RWPE2 (cell line): Measurements from ENCODE around the gene LRRC15.

Experiments used
- ATAC-seq: fragments of 200-7000 bp; cut with Tn5 transposase; 3 replicates; pipeline ENCODE4 v1.9.1; 2021; ENCODE audit warnings: low read depth
- DNase-seq: peaks from one replicate; pipeline ENCODE4 v3.0.0-alpha.2; 2020; ENCODE audit warnings: low spot score
- H3K27ac ChIP-seq: fragments of 450-650 bp; 2 replicates; pipeline ENCODE4 v1.5.1; 2017; ENCODE audit warnings: mild to moderate bottlenecking; ENCODE audit not compliant: poor library complexity, severe bottlenecking
- H3K27me3 ChIP-seq: fragments of 250-450 bp; sonication (Bioruptor Pico); 2 replicates; pipeline ENCODE4 v1.5.1; 2021; ENCODE audit warnings: mild to moderate bottlenecking, moderate library complexity; ENCODE audit not compliant: insufficient read depth, poor library complexity, severe bottlenecking
- H3K36me3 ChIP-seq: fragments of 250-450 bp; sonication (Bioruptor Pico); 2 replicates; pipeline ENCODE4 v1.5.1; 2020; ENCODE audit warnings: low read depth, mild to moderate bottlenecking, moderate library complexity
- H3K4me1 ChIP-seq: fragments of 250-450 bp; sonication (Bioruptor Pico); 2 replicates; pipeline ENCODE4 v1.5.1; 2021; ENCODE audit warnings: mild to moderate bottlenecking, moderate library complexity; ENCODE audit not compliant: insufficient read depth, poor library complexity, severe bottlenecking
- H3K4me3 ChIP-seq: fragments of 250-450 bp; sonication (Bioruptor Pico); 2 replicates; pipeline ENCODE4 v1.5.1; 2021; ENCODE audit warnings: mild to moderate bottlenecking, moderate library complexity; ENCODE audit not compliant: severe bottlenecking
- H3K9me3 ChIP-seq: fragments of 250-450 bp; sonication (Bioruptor Pico); 2 replicates; pipeline ENCODE4 v1.5.1; 2021; ENCODE audit warnings: mild to moderate bottlenecking, moderate library complexity; ENCODE audit not compliant: severe bottlenecking
- CTCF ChIP-seq: fragments of 450-650 bp; IDR thresholded peaks from one replicate; pipeline ENCODE4 v1.5.1; 2017; ENCODE audit warnings: mild to moderate bottlenecking, moderate library complexity; ENCODE audit not compliant: poor library complexity, severe bottlenecking

LRRC15 gene

GRCh38 chr3:194321693-194322640, 47.6 kb downstream of the LRRC15 start:
- no peak for TF ChIP-seq CTCF
- Histone ChIP-seq H3K27me3 (no peaks in the 10 kb centered on the region), H3K4me1 (peaks cover 16% of the 10 kb centered on the region), H3K36me3 (peaks cover 34% of the 10 kb centered on the region), H3K27ac (peak overlapping the region; percentile 97), H3K4me3 (peak overlapping the region; percentile 50), H3K9me3 (peaks cover 2% of the 10 kb centered on the region)
- ATAC-seq = peak; percentile 52
- no peak for DNase-seq

- Histone ChIP-seq H3K27me3 (no peaks in the 10 kb centered on the region), H3K9me3 (peaks cover 2% of the 10 kb centered on the region), H3K4me1 (peaks cover 23% of the 10 kb centered on the region), H3K27ac (peak overlapping the region; percentile 97), H3K36me3 (peaks cover 34% of the 10 kb centered on the region), H3K4me3 (no peak overlapping the region)
- TF ChIP-seq CTCF = no peak
- DNase-seq (no peak), ATAC-seq (no peak)
Measured at GRCh38 chr3:194320744-194321243, 48.7 kb downstream of the LRRC15 start.

- Histone ChIP-seq H3K4me3 (no peak overlapping the region), H3K36me3 (peaks cover 34% of the 10 kb centered on the region), H3K4me1 (peaks cover 23% of the 10 kb centered on the region), H3K9me3 (peaks cover 2% of the 10 kb centered on the region), H3K27me3 (no peaks in the 10 kb centered on the region), H3K27ac (peak overlapping the region; percentile 97)
- no peak for DNase-seq
- TF ChIP-seq CTCF = no peak
- ATAC-seq = no peak
Measured at GRCh38 chr3:194320100-194320499, 49.4 kb downstream of the LRRC15 start.

- TF ChIP-seq CTCF = no peak
- H3K27ac ChIP-seq = no peak overlapping the region
- no peak overlapping the region for H3K4me3 ChIP-seq
- DNase-seq = no peak
- ATAC-seq = no peak
- peaks cover 34% of the 10 kb centered on the region for H3K36me3 ChIP-seq
- no peaks in the 10 kb centered on the region for H3K27me3 ChIP-seq
- peaks cover 23% of the 10 kb centered on the region for H3K4me1 ChIP-seq
- H3K9me3 ChIP-seq = peaks cover 2% of the 10 kb centered on the region
Measured at GRCh38 chr3:194318511-194319161, 50.9 kb downstream of the LRRC15 start.
